Tibial artery (tissue), 4 donors: ENCODE measurements around the gene ALPK3.
A peak's percentile ranks its signal among the peaks of the same experiment; 100 is the strongest.

ENCODE experiments used
- DNase-seq, 2 donors: peaks; one replicate each; pipeline ENCODE4 v3.0.0-alpha.2; 2019
- H3K27ac ChIP-seq, 2 donors: fragments of 200-600 bp; sonication (generic) in 1 of 2; 1 replicate in 1 of 2; 2 replicates in 1 of 2; pipeline ENCODE4 v1.5.1; 2018 to 2019; ENCODE audit warnings: mild to moderate bottlenecking in 1 of 2
- H3K27me3 ChIP-seq, 2 donors: fragments of 200-600 bp; sonication (generic) in 1 of 2; one replicate each; pipeline versions ENCODE4 v1.5.1 to v1.6.0; 2016 to 2019
- H3K36me3 ChIP-seq, 3 donors: fragments of 200-600 bp; sonication (generic) in 2 of 3; one replicate each; pipeline ENCODE4 v1.5.1; 2016 to 2019; ENCODE audit warnings: mild to moderate bottlenecking in 2 of 3
- H3K4me1 ChIP-seq, 4 donors: fragments of 200-600 bp; sonication (generic) in 2 of 4; 1 replicate in 3 of 4; 2 replicates in 1 of 4; pipeline ENCODE4 v1.5.1; 2016 to 2019
- H3K4me3 ChIP-seq, 2 donors: fragments of 200-600 bp; sonication (generic) in 1 of 2; 1 replicate in 1 of 2; 2 replicates in 1 of 2; pipeline ENCODE4 v1.5.1; 2018 to 2019; ENCODE audit warnings: mild to moderate bottlenecking in 2 of 2
- H3K9me3 ChIP-seq, 3 donors: fragments of 200-600 bp; sonication (generic) in 1 of 3; one replicate each; pipeline ENCODE4 v1.5.1; 2016 to 2019
- CTCF ChIP-seq, 2 experiments: fragments of 200-600 bp in 1 of 2; fragments of 450-650 bp in 1 of 2; IDR thresholded peaks; one replicate each; pipeline ENCODE4 v1.5.1; 2017 to 2019; ENCODE audit warnings: antibody characterized with exemption in 2 of 2, mild to moderate bottlenecking in 1 of 2, moderate library complexity in 1 of 2
- intact Hi-C: fragments of 100-400 bp; cut with DNase I; formaldehyde crosslinking; loops from one replicate; pipeline ENCODE4 v1.15.0; 2023; ENCODE audit warnings: low total_unique reads

ALPK3 gene

GRCh38 chr15:84846269-84846668, 29.1 kb downstream of the ALPK3 start:
- Histone ChIP-seq H3K27ac (peak overlapping the region in 1 of 2 donors; percentile 86), H3K9me3 (no peaks in the 10 kb centered on the region), H3K4me1 (peaks cover 0 to 36% (median 13%) of the 10 kb centered on the region in 4 donors), H3K27me3 (no peaks in the 10 kb centered on the region), H3K36me3 (peaks cover 0 to 3% (median 0%) of the 10 kb centered on the region in 3 donors), H3K4me3 (no peak overlapping the region)
- intact Hi-C loops: no loop called here
- no peak for TF ChIP-seq CTCF (IDR thresholded peaks at IDR 0.05)
- DNase-seq: no peak

DNA sequence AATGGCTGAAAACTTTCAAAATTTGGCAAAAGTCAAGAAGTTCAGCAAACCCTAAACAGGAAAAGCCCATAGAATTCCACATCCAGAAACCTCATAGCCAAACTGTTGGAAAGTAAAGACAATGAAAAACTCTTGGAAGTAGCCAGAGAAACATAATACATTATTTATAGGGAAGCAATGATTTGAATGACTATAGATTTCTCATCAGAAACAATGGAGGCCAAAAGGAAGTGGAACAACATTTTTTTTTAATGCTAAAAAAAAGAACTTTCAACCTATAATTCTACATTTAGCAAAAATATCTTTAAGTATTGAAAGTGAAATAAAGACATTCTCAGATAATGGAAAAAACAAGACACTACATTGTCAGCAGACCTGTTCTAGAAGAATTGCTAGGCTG, 30.2 kb downstream of the ALPK3 start:
- no peak overlapping the region for H3K27ac ChIP-seq
- peaks cover 0 to 25% (median 5%) of the 10 kb centered on the region in 4 donors for H3K4me1 ChIP-seq
- no peak for TF ChIP-seq CTCF (IDR thresholded peaks at IDR 0.05)
- H3K27me3 ChIP-seq: no peaks in the 10 kb centered on the region
- no peak overlapping the region for H3K4me3 ChIP-seq
- peaks cover 0 to 3% (median 0%) of the 10 kb centered on the region in 3 donors for H3K36me3 ChIP-seq
- no peaks in the 10 kb centered on the region for H3K9me3 ChIP-seq
- intact Hi-C loops: no loop called here
- no peak for DNase-seq

DNA sequence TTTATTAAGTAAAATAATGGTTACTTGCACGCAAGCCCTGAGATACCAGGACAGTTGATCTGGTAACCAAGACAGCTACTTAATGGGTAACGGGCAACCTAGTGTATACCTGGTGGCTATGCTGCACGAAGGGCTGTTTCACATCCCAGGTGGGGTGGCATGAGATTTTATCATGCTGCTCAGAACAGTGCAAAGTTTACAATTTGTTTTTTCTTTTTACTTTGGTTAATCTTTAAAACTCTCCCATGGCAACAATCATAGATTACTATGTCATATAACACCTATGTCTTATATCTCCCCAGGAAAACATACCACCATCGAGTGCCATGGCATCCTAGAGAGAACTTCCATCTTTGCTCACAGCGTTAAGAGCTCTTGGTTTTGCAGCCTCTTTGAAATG, 35.1 kb downstream of the ALPK3 start:
- Histone ChIP-seq H3K9me3 (no peaks in the 10 kb centered on the region), H3K27me3 (no peaks in the 10 kb centered on the region), H3K4me3 (no peak overlapping the region), H3K36me3 (peaks cover 9 to 16% (median 10%) of the 10 kb centered on the region in 3 donors), H3K27ac (no peak overlapping the region), H3K4me1 (peaks cover 0 to 5% (median 0%) of the 10 kb centered on the region in 4 donors)
- intact Hi-C loops: no loop called here
- no peak for TF ChIP-seq CTCF (IDR thresholded peaks at IDR 0.05)
- no peak for DNase-seq

GRCh38 chr15:84855136-84855535, 38.0 kb downstream of the ALPK3 start:
- H3K27ac ChIP-seq: no peak overlapping the region
- no peak overlapping the region for H3K4me3 ChIP-seq
- no peaks in the 10 kb centered on the region for H3K27me3 ChIP-seq
- intact Hi-C loops: no loop called here
- peaks cover 33 to 41% (median 35%) of the 10 kb centered on the region in 3 donors for H3K36me3 ChIP-seq
- DNase-seq: no peak
- no peak for TF ChIP-seq CTCF (IDR thresholded peaks at IDR 0.05)
- peaks cover 0 to 5% (median 2%) of the 10 kb centered on the region in 4 donors for H3K4me1 ChIP-seq
- no peaks in the 10 kb centered on the region for H3K9me3 ChIP-seq

- H3K36me3 ChIP-seq: peaks cover 33 to 41% (median 35%) of the 10 kb centered on the region in 3 donors
- intact Hi-C loops: no loop called here
Observed at GRCh38 chr15:84855765-84856164, 38.6 kb downstream of the ALPK3 start.

More at GRCh38 chr15:84855765-84856164, 38.6 kb downstream of the ALPK3 start:
- no peak for DNase-seq
- Histone ChIP-seq H3K27ac (no peak overlapping the region), H3K4me1 (peaks cover 0 to 5% (median 2%) of the 10 kb centered on the region in 4 donors), H3K9me3 (no peaks in the 10 kb centered on the region), H3K27me3 (no peaks in the 10 kb centered on the region), H3K4me3 (no peak overlapping the region)
- TF ChIP-seq CTCF (IDR thresholded peaks at IDR 0.05): no peak
